HG02852 (cell line): Measurements from ENCODE around the gene ASMTL.
"Not testable (repeated sequence)": the region's sequence is repeated elsewhere in the genome, so short reads cannot be mapped to it uniquely, and the experiment has no call there.

Experiments used
- ATAC-seq: cut with Tn5 transposase; IDR thresholded peaks from one replicate; pipeline ENCODE4 v1.9.1; 2021; ENCODE audit warnings: mild to moderate bottlenecking, moderate library complexity; ENCODE audit not compliant: unreplicated experiment

Gene ASMTL, protein sequence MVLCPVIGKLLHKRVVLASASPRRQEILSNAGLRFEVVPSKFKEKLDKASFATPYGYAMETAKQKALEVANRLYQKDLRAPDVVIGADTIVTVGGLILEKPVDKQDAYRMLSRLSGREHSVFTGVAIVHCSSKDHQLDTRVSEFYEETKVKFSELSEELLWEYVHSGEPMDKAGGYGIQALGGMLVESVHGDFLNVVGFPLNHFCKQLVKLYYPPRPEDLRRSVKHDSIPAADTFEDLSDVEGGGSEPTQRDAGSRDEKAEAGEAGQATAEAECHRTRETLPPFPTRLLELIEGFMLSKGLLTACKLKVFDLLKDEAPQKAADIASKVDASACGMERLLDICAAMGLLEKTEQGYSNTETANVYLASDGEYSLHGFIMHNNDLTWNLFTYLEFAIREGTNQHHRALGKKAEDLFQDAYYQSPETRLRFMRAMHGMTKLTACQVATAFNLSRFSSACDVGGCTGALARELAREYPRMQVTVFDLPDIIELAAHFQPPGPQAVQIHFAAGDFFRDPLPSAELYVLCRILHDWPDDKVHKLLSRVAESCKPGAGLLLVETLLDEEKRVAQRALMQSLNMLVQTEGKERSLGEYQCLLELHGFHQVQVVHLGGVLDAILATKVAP

DNA sequence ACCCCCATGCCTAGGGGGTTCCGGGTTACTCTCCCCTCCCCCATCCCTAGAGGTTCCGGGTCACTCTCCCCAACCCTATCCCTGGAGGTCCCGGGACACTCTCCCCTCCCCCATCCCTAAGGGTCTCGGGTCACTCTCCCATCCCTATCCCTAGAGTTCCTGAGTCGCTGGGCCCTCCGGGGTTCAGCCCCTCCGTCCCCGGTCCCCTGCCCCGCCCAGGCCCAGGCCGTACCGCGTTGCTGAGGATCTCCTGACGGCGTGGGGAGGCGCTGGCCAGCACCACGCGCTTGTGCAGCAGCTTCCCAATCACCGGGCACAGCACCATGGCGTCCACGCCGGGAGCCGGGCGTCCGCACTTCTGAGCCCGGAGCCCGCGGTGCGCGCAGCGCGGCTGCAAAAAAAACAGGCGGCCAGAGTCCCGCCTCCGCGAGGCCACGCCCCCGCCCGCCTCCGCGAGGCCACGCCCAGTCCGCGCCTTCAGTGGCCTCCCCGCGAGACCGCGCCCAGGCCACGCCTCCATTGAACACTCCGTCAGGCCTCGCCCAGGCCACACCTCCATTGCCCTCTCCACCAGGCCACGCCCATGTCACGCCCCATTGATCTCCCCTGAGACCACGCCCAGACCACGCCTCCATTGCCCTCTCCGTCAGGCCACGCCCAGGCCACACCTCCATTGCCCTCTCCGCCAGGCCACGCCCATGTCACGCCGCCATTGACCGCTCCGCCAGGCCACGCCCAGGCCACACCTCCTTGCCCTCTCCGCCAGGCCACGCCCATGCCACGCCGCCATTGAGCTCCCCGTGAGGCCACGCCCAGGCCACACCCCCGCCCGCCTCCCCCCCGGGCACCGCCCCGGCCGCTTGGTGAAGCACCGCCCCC is at the start of gene ASMTL:
Gene ASMTL (minus strand): TSS at position 394 of the 879 bp plus-strand sequence. CDS start 69 bp downstream, at position 325.
- ATAC-seq: peak; percentile 61

DNA sequence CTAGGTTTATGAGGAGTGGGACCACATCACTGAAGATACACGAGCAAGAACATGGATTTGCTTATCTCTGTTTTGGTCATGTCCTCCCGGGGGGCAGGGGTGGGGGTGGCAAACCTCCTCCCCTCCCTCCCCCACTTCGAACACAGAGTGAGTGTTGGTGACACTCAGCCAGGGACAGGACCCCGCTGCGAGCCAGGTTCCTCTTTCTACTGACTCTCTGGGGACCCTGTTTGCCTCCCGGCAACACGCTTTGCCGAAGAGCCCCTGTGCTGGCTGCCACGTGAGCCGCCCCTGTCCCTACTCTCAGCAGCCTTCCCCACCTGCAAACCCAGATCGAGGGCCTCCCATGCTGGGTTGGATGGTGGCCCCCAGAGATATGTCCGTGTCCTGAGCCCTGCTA is 49.5 kb upstream of the ASMTL start:
- peak; percentile 35 for ATAC-seq

- peak; percentile 67 for ATAC-seq
Measured at GRCh38 chrX:1500701-1501624, 48.3 kb upstream of the ASMTL start.

DNA sequence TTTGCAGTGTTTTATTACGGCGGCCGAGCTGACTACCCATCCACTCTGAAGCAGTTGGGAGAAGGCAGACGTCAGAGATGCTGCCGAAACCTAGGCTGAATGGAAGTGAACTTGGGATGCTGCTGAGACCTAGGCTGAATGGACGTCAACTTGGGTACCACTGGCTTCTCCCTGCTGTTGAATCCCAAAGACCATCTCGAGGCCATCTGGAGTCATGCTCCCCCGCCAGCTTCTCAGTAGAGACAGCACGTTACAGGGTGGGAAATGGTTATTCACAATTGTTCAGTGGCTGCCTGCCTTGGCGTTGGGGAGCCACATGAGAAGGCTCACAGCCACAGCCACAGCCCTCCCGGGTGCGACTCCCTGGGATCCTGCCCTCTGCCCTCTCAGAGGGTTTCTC is 43.4 kb upstream of the ASMTL start:
- no peak for ATAC-seq

- ATAC-seq: peak; percentile 62
Measured at GRCh38 chrX:1493877-1494510, 41.3 kb upstream of the ASMTL start.

GRCh38 chrX:1493412-1493811 is 40.7 kb upstream of the ASMTL start:
- ATAC-seq: peak; percentile 1

- no peak for ATAC-seq
Measured at GRCh38 chrX:1492421-1493012, 39.8 kb upstream of the ASMTL start.

- peak; percentile 63 for ATAC-seq
Measured at GRCh38 chrX:1491851-1492349, 39.2 kb upstream of the ASMTL start.

- not testable (repeated sequence) for ATAC-seq
Measured at GRCh38 chrX:1491248-1491647, 38.5 kb upstream of the ASMTL start.

DNA sequence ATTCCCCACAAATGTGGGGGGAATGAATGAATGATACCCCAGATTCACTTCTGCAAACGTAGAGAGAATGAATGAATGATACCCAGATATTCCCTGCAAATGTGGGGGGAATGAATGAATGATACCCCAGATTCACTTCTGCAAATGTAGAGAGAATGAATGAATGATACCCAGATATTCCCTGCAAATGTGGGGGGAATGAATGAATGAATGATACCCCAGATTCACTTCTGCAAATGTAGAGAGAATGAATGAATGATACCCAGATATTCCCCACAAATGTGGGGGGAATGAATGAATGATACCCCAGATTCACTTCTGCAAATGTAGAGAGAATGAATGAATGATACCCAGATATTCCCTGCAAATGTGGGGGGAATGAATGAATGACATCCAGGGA is 38.0 kb upstream of the ASMTL start:
- ATAC-seq: not testable (repeated sequence)

DNA sequence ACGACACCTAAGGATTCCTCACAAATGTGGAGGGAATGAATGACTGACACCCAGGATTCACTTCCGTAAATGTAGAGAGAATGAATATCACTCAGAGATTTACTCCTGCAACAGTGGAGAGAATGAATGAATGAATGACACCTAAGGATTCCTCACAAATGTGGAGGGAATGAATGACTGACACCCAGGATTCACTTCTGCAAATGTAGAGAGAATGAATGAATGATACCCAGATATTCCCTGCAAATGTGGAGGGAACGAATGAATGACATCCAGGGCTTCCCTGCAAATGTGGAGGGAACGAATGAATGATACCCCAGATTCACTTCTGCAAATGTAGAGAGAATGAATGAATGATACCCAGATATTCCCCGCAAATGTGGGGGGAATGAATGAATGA is 36.6 kb upstream of the ASMTL start:
- ATAC-seq: not testable (repeated sequence)

DNA sequence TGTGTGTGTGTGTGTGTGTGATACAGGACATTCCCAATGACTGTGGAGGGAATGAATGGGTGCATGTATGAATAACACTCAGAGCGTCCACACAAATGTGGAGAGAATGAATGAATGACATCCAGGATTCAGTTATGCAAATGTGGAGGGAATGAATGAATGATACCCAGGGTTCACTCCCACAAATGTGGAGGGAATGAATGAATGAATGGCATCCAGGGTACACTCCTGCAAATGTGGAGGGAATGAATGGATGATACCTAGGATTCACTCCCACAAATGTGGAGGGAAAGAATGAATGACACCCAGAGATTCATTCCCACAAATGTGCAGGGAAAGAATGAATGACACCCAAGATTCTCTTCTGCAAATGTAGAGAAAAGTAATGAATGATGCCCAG is 36.0 kb upstream of the ASMTL start:
- no peak for ATAC-seq

- no peak for ATAC-seq
Measured at GRCh38 chrX:1488141-1488540, 35.4 kb upstream of the ASMTL start.

- ATAC-seq: no peak
Measured at GRCh38 chrX:1487401-1487800, 34.7 kb upstream of the ASMTL start.

DNA sequence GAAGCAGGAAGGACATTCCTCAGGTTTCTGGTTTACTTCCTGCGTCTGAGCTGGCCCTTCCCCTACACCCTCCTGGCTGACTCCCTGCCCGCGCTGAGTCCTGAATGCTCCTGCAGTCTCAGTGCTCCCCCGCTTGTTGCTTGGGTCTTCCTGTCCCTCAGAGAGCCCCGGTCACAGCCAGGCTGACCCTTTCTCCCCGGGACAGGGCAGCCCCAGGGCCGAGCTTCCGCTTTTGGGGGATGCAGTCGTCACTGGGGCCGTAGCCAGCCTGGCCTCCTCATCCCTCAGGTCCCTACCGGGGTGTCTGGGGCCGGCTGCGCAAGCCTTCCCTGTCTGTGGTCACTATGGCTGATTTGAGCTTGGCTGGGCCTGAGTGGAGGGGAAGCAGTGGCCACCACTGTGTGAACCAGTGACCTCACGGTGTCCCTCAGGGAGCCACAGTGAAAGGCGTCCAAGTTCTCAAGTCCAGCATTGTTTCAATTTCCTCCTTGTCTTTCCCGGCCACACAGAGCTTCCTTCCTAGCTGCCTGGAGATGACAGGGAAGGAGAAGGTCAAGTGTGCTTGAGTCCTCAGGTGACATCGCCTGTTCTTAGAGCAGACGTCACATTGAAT is 34.1 kb upstream of the ASMTL start:
- no peak for ATAC-seq

- no peak for ATAC-seq
Measured at GRCh38 chrX:1486177-1486576, 33.5 kb upstream of the ASMTL start.

- no peak for ATAC-seq
Measured at GRCh38 chrX:1485033-1485432, 32.3 kb upstream of the ASMTL start.

GRCh38 chrX:1484638-1485019 is 31.9 kb upstream of the ASMTL start:
- ATAC-seq: no peak
